HG02763 (cell line): Measurements from ENCODE around the gene PSMC5.
A peak's percentile ranks its signal among the peaks of the same experiment; 100 is the strongest.
"Not testable (repeated sequence)": the region's sequence is repeated elsewhere in the genome, so short reads cannot be mapped to it uniquely, and the experiment has no call there.

ENCODE experiments used
- ATAC-seq: cut with Tn5 transposase; IDR thresholded peaks from one replicate; pipeline ENCODE4 v1.9.1; 2021; ENCODE audit warnings: mild to moderate bottlenecking, moderate library complexity; ENCODE audit not compliant: unreplicated experiment

PSMC5 gene

DNA sequence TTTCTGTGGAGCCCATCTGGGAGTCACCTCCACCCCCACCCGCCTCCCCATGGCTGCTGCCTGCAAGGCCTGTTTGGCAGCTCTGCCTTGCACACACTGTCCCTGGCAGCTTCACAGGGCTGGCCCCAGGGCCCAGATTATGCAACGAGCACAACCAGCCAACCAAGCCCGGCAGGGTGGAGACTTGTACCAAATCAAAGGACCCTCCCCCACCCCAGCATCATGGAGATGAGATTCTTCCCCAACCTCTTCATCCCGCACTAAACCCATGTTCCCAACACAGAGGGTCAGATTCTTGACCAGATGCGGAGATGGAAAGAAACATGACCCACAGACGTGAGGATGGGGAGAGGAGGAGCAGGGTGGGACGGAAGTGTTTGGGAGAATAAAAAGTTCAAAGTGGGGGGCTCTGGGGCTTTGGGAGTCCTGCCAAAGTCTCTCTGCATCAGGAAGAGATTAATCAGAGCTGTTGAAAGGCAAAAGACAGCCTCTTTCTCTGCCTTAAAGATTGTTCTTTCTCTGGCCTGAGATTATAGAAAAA lies 11.5 kb downstream of the PSMC5 start:
- ATAC-seq = no peak

GRCh38 chr17:63840591-63841349 lies 13.5 kb downstream of the PSMC5 start:
- ATAC-seq = no peak

DNA sequence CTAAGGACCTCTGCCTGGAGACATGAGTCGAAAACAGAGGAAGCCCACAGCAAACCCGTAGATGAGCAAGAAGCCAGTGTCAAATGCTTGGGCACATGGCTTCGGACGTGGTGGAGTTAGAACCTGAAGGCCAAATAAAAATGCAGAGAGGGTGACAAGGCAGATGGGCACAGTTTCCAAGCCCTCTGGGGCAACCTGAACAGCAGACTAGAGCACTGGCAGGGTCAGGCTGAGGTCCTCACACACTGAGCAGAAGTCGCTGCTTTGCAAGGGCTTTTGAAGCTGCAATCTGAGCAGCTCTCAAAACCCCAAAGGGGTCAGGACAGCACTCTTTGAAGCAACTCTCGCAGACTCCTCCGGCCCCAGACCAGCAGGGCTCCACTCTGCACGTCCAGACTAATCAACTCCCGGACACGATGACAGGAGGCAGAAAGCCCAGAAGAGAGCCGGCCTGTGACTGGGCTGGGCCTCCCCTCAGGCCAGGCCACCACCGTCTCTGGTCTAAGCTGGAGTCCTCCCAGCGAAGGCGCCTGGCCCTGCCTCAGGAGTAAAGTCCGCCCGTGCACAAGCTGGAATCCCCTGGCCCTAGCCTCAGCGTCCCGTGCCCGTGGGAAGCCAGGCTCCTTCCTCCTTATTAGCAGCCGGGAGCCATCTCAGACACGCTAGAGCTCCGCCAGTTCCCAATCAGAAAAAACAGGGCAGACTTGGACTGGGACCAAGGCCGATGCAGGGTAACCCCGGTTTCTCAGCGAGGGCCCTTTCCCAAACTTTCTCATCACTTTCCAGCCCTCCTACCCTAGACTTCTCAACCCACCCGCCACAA lies 14.3 kb downstream of the PSMC5 start:
- ATAC-seq = no peak

GRCh38 chr17:63842173-63842539 lies 14.9 kb downstream of the PSMC5 start:
- peak; percentile 37 for ATAC-seq

DNA sequence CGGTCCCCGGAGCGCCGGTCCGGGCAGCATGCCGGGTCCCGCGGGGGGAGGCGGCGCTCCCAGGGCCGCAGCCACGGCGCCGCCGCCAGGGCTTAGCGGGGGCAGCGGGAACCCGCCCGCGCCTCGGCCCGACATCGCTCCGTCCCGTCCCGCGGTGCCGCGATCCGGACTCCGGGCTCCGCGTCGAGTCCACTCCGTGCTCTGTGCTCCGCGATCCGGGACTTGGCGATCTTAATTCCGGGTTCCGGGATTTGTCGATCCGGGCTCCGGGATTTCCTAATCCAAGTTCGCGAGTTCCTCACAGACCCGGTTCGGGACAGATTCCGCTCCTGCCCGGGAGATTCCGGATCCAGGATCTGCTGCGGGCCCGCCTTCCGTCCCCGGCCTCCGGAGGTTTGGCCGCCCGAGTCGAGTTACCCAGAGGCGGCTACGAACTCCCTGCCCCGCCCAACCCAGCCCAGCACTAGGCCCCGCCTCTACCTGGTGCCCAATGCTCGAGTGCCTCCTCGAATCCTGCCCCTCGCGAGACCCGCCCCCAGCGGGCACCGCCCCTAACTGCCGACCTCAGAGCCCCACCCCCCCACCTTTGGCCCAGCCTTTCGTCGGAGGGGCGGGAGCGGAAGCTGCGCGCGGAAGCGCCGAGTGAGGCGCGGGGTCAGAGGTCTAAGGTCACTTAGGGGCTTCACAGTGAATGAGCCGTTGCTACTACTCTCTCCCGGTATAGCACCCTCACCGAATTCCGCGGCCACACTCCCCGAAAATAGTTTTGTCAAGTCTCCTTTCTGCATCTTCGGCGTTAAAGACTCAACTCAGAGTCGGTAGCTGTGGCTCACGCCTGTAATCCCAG lies 15.5 kb downstream of the PSMC5 start, which contains the start of gene SMARCD2:
SMARCD2 (minus strand) TSS at position 146 of the 847 bp plus-strand sequence; CDS start at position 135, 11 bp downstream.
- peak; percentile 70 for ATAC-seq

- ATAC-seq = not testable (repeated sequence)
Observed at GRCh38 chr17:63843387-63843888, 16.2 kb downstream of the PSMC5 start.

- ATAC-seq = no peak
Observed at GRCh38 chr17:63843910-63844677, 16.9 kb downstream of the PSMC5 start.

- no peak for ATAC-seq
Observed at GRCh38 chr17:63845509-63845908, 18.3 kb downstream of the PSMC5 start.

GRCh38 chr17:63847525-63848249 lies 20.5 kb downstream of the PSMC5 start:
- ATAC-seq = no peak

GRCh38 chr17:63848834-63849689 lies 21.8 kb downstream of the PSMC5 start:
- ATAC-seq = peak; percentile 80

- ATAC-seq = no peak
Observed at GRCh38 chr17:63850401-63850800, 23.2 kb downstream of the PSMC5 start.

- no peak for ATAC-seq
Observed at GRCh38 chr17:63853260-63853659, 26.0 kb downstream of the PSMC5 start.

- ATAC-seq = no peak
Observed at GRCh38 chr17:63854709-63855108, 27.5 kb downstream of the PSMC5 start.

DNA sequence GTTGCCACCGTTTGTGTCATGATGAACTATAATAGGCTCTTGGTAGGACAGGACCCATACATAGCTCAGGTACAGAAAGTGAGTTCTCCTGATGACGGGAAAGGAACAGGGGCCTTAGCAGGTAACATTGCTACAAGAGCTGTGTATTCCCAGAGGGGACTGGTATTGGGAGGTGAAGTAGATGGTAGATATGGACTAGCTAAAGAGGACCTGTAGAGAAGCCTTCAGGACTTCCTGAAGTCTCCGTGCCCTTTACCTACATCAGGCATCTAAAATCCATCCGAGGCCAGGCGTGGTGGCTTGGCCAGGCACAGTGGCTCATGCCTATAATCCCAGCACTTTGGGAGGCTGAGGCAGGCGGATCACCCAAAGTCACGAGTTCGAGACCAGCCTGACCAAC lies 28.0 kb downstream of the PSMC5 start:
- ATAC-seq = no peak

DNA sequence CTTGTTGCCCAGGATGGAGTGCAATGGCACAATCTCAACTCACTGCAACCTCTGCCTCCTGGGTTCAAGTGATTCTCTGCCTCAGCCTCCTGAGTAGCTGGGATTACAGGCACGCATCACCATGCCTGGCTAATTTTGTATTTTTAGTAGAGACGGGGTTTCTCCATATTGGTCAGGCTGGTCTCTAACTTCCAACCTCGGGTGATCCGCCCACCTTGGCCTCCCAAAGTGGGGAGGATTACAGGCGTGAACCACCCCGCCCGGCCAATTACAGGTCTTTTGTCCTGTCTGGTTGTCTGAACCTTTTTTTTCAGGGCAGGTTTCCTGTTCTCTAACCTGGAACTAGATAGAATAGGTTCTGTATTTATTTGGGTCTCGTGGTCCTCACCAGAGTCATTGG lies 29.2 kb downstream of the PSMC5 start:
- not testable (repeated sequence) for ATAC-seq

GRCh38 chr17:63859257-63859656 lies 32.0 kb downstream of the PSMC5 start:
- ATAC-seq = no peak

DNA sequence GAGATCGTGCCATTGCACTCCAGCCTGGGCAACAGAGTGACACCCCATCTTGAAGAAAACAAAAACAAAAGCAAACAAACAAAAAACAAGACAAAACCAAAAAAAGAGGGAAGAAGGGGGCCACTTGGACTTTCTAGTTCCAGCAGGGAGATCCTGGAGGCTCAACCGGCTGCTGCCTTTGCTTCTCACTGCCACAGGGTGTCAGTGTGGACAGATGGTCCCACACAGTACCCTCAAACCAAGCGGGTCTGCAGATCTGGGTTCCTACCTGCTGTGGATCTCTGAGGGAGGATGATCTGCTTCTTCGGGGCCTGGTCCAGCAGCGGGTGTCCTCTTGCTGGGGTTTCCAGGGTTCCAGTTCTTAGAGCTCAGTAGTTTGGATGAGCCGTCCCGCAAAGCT lies 39.4 kb downstream of the PSMC5 start:
- not testable (repeated sequence) for ATAC-seq
